Lower leg skin (tissue), 3 donors: ENCODE measurements around the gene OPRM1.

Experiments used
- POLR2A ChIP-seq, 2 donors: fragments of 450-650 bp; IDR thresholded peaks; one replicate each; pipeline ENCODE4 v1.6.1; 2016 to 2017; ENCODE audit warnings: antibody characterized with exemption in 2 of 2, mild to moderate bottlenecking in 1 of 2, moderate library complexity in 1 of 2
- TF ChIP-seq, protein P1 (sequence below), 3 donors: fragments of 450-650 bp; IDR thresholded peaks; one replicate each; pipeline ENCODE4 v1.5.1; 2016; ENCODE audit warnings: antibody characterized with exemption in 3 of 3, mild to moderate bottlenecking in 3 of 3, moderate library complexity in 2 of 3

- TF ChIP-seq, protein P1, sequence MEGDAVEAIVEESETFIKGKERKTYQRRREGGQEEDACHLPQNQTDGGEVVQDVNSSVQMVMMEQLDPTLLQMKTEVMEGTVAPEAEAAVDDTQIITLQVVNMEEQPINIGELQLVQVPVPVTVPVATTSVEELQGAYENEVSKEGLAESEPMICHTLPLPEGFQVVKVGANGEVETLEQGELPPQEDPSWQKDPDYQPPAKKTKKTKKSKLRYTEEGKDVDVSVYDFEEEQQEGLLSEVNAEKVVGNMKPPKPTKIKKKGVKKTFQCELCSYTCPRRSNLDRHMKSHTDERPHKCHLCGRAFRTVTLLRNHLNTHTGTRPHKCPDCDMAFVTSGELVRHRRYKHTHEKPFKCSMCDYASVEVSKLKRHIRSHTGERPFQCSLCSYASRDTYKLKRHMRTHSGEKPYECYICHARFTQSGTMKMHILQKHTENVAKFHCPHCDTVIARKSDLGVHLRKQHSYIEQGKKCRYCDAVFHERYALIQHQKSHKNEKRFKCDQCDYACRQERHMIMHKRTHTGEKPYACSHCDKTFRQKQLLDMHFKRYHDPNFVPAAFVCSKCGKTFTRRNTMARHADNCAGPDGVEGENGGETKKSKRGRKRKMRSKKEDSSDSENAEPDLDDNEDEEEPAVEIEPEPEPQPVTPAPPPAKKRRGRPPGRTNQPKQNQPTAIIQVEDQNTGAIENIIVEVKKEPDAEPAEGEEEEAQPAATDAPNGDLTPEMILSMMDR (IDR thresholded peaks at IDR 0.05): no peak
- no peak for TF ChIP-seq POLR2A (IDR thresholded peaks at IDR 0.05)
Observed at GRCh38 chr6:154093231-154094044, 54.4 kb downstream of the OPRM1 start.
